Stimulated activated CD4-positive, alpha-beta T cell treated with anti-CD3 and anti-CD28 coated beads, Interleukin-2, amount 100 ng/mL, for 4 hours (primary cell): Measurements from ENCODE around the gene ENO1.

Experiments used
- DNase-seq: peaks from one replicate; pipeline ENCODE4 v3.0.0-alpha.2; 2020; ENCODE audit warnings: low read depth

Gene ENO1

GRCh38 chr1:8870616-8871538 lies 7.6 kb downstream of the ENO1 start:
- DNase-seq: no peak

GRCh38 chr1:8870103-8870502 lies 8.4 kb downstream of the ENO1 start:
- no peak for DNase-seq

- no peak for DNase-seq
Measured at GRCh38 chr1:8867878-8868567, 10.5 kb downstream of the ENO1 start.

- DNase-seq: no peak
Measured at GRCh38 chr1:8866792-8867415, 11.6 kb downstream of the ENO1 start.

GRCh38 chr1:8866173-8866791 lies 12.2 kb downstream of the ENO1 start:
- DNase-seq: no peak

- no peak for DNase-seq
Measured at GRCh38 chr1:8864713-8865344, 13.7 kb downstream of the ENO1 start.

- no peak for DNase-seq
Measured at GRCh38 chr1:8863794-8864233, 14.7 kb downstream of the ENO1 start.

- DNase-seq: no peak
Measured at GRCh38 chr1:8863138-8863537, 15.3 kb downstream of the ENO1 start.

GRCh38 chr1:8862528-8862927 lies 16.0 kb downstream of the ENO1 start:
- peak; percentile 32 for DNase-seq

- DNase-seq: no peak
Measured at GRCh38 chr1:8860738-8861516, 17.6 kb downstream of the ENO1 start.

GRCh38 chr1:8858888-8859706 lies 19.4 kb downstream of the ENO1 start:
- DNase-seq: peak; percentile 32

GRCh38 chr1:8858112-8858668 lies 20.3 kb downstream of the ENO1 start:
- no peak for DNase-seq

- DNase-seq: no peak
Measured at GRCh38 chr1:8856689-8857412, 21.6 kb downstream of the ENO1 start.

GRCh38 chr1:8854240-8854639 lies 24.2 kb downstream of the ENO1 start:
- DNase-seq: no peak

- no peak for DNase-seq
Measured at GRCh38 chr1:8851060-8851459, 27.4 kb downstream of the ENO1 start.

GRCh38 chr1:8848663-8849386 lies 29.7 kb downstream of the ENO1 start:
- peak; percentile 64 for DNase-seq

- DNase-seq: no peak
Measured at GRCh38 chr1:8847990-8848389, 30.5 kb downstream of the ENO1 start.

- no peak for DNase-seq
Measured at GRCh38 chr1:8846263-8846662, 32.2 kb downstream of the ENO1 start.
